Measurements from ENCODE around the gene PTPRK.

The PTPRK gene

DNA sequence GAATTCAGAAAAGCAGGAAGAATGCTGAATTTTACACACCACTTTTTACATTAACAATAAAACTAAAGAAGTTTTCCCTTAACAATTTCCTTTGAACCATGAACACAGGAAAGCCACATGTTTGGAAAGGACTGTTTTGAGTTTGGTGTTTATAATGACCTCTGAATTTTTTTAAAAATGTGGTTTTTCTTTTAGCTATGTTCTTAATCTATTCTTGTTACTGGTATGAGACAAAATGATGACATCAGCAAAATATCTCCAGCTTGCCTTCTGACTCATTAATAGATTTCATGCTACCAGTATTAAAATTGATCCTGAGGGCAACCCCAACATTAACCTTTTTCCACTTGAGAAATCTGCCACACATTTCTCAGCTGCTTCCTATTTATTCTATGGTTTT is 402.0 kb downstream of the PTPRK start:
- no peak for DNase-seq

DNA sequence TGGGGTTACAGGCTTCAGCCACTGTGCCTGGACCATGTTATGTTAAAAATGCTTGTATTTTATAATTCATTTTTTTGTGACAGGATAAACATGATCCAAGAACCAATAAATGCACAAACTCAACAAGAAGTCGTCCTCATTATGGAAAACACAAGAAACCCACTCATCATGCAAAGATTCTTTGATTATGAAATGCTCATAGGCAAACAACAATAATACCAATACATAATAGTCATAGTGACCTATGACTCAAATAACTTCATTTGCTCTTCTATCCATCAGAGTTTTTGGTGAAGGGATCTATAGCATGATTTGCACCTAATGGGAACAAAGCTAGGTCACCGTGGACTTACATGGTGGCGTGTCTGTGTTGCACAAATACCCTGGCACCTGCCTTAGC is 402.5 kb downstream of the PTPRK start:
- no peak for DNase-seq

DNA sequence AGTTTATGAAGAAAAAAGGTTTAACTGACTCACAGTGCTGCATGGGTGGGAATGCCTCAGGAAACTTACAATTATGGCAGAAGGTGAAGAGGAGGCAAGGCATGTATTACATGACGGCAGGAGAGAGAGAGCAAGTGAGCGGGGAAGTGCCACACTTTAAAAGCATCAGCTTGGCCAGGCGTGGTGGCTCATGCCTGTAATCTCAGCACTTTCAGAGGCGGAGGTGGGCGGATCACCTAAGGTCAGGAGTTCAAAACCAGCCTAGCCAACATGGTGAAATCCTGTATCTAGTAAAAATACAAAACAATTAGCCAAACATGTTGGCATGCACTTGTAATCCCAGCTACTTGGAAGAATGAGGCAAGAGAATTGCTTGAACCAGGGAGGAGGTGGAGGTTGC is 406.2 kb downstream of the PTPRK start:
- DNase-seq, result no peak

DNA sequence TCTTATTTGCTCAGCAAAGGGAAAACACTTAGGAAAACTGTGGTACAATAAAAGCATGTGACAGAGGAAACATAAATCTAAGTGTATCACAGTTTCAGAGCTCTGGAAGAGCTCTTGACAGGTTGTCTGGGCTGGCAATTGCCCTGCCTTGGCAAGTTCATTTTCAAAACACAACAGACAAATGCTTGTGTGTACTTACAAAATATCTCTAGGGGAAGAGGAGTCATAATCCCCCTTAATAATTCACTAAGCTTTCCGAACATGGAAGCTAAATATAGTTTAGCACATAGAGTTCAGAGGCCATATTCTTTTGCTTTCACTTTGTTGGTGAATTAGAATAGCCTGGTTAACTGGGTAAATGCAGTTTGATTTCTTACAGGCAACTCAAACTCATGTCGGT is 407.9 kb downstream of the PTPRK start:
- peak; percentile 2 for DNase-seq

DNA sequence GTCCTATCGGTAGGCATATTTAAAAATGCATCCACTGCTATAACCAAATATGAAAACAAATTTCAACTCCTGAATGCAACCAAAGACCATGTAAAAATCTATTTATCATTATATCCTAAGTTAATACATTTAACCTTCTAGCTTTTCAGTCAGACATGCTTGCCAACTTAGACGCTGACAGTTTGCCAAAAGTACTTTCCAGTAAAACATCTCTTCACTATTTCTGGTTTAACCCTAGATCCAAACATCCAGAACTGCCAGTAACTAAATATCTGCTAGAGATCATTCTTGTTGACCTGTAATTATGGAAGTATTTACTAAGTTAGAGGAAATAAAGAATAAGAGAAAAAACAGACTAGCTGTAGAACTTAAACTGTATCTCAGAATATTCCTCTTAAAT is 409.3 kb downstream of the PTPRK start:
- peak; percentile 3 for DNase-seq

DNA sequence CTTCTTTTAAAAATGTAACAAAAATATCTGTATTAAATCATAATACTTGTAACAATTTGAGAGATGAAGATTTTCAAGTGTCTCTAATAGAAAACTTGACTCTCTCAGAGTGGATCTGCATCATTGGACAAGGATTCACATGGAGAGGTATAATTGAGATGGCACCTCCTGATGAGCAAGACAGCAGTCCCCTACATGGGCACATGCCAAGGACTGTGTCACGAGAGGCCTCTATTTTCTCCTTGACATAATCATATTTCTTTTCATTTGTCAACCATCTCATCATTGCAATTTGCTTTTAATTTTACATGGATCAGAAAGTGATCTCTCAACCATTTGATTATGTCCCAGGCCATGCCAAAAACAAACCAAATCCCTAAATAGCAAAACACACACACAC is 412.7 kb downstream of the PTPRK start:
- peak; percentile 10 for DNase-seq

DNA sequence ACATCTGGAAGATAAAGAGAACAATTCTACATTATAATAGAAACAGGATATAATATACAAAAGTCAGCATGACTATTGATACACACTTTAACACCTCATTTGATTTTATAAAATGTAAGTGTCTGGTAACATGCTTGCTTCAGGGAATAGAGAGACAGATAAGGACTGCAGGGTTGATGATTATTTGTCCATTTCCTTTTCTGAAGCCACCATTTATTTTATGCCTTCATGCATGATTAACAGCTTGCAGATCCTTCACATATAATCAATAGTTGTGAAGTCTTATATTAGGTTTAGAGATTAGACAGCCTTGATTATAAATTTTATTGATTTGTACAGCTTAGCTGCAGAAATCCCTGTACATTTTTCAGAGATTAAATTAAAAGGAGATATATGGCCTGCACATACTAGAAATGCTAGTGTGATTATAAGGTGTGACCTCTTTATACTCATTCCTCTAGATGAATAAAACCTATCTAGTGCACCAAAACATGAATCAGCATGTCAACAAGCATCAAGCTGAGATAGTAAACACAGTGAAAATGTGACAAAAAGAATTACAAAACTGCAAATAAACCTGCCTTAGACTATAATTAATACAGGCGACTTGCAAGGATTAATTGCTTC is 420.7 kb downstream of the PTPRK start:
- DNase-seq, result no peak

DNA sequence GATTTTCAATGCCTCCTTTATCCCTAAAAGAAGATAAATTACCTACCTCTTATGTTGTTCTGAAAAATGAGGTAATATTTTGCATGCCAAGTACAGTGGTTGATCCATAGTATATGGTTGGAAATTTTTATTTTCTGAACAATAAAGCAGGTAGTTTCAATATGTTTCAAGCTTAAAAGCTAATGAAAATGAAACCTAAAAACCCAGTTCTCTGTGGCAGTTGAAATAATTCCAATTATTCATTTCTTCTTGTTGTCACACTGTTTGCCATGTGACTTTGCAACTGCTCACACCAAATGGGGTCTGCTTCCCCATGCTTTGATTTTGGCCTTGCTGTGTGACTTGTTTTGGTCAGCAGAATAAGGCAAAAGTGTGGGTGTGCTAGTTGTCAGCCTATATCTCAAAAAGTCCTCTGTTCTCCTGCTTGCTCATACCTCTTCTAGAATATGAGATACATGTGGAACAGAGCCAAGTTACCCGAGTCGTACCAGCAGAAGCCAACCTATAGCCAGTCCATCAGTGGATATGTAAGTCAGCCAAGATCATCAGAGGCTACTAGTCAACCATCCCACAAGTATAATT is 422.3 kb downstream of the PTPRK start:
- no peak for DNase-seq

DNA sequence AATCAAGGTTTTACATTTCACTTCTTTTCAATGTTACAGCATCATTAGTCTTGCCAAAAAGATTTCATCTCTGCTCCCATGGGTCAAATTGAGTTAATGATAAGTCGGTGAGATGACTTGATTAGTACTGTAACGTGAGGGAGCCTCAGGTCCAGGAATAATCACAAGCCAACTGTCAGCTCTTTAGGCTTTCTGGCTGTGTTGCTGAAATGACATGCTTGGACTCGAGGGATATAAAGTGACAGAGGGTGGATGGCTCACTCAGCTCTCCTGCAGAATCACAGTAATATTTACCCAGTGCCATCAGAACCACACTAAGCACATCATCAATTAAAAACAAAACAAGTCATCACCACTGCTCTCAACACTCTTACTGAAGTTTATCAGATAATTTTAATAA is 423.4 kb downstream of the PTPRK start:
- no peak for DNase-seq

DNA sequence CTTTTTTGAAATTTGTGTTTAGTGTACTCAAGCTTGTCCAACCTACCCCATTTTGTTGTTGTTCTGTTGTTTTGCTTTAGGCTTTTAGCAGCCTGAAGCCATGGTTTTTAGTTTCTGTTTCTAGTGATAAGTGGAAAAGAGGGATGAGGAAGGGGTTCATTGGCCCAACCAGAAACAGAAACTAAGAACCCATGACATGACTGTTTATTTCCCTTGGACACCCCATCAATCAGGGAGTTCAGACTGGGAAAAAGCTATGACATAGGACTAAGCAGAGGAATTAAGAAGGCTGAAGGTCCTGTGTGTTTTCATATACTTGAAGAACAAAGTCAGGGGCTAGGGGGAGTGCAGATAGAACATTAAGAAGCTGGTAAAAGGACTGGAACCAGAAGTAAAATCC is 425.0 kb downstream of the PTPRK start:
- no peak for DNase-seq

DNA sequence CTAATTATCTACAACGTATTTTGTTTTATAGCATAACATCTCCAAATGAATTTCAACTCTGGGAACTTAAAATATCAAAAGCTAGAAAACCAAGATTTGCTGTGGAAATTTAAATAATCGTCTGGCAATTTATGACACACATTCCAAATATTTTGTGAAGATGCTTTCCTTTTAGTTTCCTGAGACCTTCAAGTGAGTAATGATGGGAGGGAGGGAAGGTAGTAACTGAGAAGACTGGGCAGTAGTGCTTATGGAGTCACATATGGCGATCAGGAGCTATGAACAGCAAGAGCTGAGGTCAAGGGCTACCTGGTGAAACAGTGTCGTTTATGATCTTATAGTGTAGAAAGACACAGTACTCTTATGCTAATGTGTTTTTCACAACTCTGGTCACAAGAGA is 441.4 kb downstream of the PTPRK start:
- DNase-seq, result no peak

DNA sequence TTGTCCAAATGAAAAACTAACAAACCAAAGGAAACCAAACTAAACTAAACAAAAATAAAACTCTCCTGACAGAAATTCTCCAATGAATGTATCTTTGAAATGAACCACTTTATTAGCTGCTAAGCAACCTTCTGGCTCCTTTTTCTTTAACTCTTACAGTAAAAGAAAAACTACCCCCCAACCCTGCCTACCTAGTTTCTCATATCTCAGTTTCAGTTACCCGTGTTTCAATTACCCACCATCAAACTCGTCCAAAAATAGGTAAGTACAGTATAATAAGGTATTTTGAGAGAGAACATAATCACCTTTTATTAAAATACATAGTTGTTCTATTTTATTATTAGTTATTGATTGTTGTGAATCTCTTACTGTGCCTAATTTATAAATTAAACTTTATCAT is 442.1 kb downstream of the PTPRK start:
- no peak for DNase-seq

DNA sequence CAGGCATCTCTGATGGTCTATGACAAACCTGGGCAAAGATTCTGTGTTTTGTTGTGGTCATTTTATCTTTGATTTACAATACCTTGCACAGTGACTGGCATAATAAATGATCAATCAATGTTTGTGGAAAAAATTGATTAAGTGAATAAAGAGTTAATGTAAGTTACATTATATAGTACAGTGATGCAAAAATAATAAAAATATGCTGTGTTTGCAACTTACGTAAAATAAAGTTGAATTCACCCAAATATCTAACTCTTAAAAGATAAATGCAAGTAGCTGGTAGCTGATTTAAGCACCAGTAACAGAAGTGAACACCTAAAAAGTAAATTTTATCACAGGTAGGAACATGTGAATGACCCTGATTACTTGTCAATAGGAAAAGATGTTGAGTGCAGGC is 443.6 kb downstream of the PTPRK start:
- no peak for DNase-seq

DNA sequence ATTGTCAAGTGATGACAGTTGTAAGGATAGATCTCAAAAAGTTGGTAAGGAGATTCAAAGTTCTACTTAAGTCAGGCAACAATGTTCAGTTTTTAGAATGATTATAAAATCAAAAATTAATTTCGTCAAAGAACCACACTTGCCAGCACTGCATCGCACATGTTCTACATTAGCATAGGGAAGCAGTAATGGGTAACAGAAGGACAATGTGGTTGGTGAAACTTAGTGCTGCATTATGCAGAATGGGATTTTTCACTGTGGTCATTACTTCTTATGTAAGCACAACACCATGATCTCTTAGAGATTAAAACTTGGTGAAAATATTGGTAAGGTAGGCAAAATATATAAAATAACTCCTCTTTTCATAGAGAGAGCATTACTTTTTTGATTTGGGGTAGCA is 445.8 kb downstream of the PTPRK start:
- DNase-seq, result no peak

DNA sequence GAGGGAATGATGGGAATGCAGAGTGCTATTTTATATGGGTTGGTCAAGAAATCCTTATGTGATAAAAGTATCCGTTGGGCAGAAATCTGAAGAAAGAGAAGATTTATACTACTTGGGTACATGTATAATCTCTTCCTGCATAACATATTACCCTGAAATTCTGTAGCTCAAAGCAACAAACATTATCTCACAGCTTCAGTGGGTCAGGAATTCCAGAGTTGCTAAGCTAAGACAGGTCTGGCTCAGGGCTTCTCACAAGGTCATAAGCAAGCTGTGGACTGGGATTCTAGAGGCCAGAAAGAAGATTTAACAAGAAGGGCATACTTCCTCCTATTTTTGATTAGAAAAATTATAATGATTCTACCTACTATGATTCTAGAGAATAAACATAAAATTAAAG is 447.0 kb downstream of the PTPRK start:
- no peak for DNase-seq

DNA sequence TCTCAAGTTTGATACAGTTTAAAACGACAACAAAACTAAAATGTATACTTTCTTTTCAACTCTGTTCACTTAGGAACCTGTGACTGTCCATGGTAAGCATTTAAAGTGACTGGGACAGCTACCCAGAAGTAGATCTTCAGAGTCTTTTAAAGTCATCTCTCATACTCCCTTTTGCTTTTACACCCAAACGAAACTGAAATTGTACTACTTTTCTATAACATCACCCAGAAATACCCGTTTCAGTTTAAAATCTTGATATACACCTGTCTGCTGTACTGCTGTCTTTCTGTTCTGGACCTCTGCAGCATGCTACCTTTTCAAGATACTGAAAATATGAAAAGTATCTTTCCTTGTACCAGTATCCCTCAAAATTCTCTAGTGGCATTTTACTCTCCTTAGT is 449.2 kb downstream of the PTPRK start:
- no peak for DNase-seq

DNA sequence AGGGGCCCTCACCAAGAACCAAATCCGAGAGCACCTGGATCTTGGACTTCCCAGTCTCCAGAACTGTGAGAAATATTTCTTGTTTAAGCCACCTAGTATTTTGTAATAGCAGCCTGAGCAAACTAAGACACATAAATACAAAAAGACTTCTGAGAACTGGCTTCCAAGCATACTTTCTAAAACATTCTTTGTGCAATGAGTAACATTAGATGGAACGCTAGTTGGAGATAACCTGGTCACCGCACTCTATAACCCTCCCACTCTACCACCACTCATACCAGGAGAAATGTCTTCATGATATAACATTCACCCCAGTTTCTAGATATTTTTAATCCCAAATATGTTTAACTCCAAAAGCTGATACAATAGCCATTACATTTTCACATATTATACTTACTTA is 450.0 kb downstream of the PTPRK start:
- no peak for DNase-seq

DNA sequence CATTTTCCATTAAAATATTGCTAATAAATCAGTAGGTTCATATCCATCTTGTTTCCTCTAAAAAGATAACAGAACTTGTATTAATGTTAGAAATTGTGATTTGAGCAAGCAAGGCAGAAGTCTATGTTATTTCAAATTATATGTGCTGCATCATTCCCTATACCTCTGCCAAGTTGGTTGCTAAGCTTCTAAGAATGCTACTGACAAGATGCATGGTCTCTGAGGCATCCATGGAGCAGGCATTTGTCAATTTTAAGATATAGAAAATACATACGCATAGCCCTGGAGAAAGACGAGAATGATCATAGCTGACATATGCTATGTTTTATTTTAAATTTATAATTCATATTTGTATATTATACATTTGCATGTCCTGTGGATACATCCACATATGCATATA is 451.2 kb downstream of the PTPRK start:
- DNase-seq, result no peak

DNA sequence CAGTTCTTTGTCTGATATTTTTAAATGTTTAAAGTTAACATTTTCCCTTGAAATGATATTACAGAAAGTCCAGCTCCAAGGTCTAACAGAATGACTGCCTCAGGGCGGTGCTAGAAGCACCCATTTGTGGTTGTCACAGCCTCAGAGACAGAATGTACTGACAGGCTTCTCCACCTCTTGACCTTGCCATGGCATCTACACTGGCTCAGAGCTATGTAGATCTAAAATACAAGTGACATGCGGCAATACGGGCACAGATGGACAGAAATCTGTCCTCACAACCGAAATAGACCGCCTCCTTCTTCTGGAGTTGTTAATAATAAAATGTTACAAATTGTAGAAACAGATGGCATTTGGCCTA is 452.3 kb downstream of the PTPRK start:
- no peak for DNase-seq

DNA sequence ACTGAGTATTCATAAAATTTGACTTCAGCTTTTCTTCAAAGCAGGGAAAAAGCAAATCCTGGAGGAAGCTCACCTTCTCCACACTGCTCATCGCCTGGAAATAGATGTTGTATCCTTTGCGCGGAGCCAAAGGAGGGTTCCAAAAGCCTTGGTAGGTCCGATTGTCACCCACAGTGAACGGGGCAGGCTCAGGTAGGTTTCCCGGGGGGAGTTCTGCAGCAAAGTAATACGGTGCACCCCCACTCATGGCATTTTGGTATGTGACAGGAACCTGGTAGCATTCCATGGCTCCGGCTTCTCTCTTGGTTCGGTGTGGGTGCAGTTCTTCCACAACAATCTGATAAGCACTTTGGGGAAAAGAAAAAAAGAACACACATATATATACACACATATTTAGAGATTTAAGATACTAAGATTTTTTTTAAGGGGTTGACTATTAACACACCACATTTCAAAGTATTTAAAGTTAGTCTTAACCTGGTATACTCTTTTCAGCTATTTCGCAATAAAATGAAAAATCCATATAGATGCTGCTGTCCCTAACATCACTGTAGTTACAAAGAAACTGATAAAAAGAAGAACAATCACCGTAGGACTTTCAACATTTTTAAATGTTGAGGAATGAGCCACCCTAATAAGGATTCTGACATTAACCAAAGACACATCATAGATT is 452.8 kb downstream of the PTPRK start:
- no peak for DNase-seq

DNA sequence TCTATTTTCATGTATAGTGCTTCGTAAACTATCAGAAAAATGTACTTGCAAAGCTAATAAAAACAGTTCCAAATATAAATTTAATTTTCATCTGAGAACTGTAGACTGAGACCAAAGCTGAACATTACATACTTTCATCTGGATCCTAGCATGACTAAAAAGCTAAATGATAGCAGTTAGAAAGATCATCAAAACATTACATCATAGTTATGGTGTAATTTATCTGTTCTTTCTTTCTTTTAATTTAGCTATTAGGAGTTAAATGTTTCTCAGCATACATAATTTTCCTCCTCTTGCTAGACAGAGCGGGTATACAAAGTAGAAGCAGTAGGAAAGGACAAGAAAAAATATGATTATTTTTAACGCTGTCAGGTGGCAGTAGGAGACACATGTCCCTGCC is 455.3 kb downstream of the PTPRK start:
- no peak for DNase-seq

DNA sequence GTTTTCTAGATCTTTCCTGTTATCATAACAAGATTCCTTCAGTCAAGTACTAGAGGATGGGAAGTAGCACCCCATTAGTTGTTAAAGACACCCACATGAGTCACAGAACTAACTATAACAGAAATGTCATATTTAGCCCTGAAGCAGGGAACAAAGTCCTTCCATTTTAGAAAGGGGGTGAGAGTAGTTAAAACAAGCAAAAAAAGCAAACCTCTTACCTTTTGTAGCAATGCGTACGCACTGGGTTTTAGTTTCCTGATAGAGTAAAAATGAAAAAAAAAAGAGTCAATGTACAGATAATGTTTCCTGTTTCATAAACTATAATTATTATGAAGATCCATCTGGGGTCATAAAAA is 455.9 kb downstream of the PTPRK start:
- no peak for DNase-seq

DNA sequence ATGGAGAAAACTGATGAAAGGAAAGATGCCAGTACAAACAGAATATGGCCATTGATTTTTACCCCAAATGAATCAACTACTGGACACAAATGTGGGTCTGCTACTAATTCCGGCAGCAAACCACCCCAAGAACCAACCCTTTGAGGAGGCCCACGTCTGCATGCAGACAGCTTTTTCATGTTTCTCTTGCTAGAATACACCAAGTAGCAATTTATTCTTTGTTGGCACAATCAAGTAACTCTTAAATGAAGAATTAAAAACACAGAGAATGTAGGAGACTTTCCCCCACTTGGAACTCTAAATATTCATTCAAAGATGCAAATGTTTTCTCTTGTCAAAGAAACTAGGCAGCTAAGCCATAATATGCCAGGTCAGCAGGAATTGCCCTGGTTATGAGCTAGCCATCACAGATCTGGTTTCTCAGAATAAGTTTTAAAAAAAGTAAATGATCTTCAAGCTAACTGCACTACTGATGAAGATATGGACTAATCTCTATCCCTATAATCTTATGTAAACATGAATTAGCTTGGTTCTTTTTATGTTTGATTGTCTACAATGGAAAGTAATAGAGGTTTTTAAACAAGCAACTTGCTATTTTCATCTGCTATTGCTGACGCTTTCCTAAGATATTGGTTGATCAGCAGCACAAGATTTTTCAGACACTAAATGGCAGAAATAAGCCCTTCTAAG is 456.4 kb downstream of the PTPRK start:
- no peak for DNase-seq

DNA sequence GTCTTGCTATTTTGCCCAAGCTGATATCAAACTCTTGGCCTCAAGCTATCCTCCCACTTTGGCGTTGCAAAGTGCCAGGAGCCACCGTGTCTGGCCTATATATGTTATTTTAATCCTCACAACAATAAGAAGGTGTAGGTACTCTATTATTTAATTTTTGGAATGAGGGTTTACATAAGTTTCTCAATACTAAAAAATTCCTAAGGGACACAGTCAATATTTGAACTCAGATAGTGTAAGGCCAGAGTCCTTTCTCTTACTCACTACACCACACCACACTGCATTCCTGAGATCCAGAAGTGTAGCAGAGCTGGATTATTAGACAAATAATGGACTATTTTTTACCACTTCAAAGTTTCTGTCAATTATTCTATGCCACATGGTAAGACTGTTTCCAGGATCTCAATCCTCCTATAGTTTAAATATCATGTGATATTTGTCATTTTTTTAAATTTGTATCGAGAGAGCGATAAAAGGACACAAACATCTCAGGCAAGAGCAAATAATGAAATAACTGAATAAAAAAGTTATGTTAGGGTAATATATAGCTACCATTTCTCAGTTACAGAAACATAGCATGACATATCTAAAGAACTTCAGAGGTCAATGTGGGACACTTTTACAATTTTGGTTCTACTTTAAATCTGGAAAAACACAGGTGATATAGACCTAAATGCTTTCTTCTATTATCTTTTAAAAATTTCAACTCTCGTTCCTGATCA is 457.4 kb downstream of the PTPRK start:
- no peak for DNase-seq
